Natural killer cell (primary cell): ENCODE data around the gene XIRP1. TPM values are rescaled to one million over a fixed set of nuclear protein-coding genes. Genes with fewer than 3 reads are reported as not detected.
A peak's percentile ranks its signal among the peaks of the same experiment; 100 is the strongest.

ENCODE experiments used
- ATAC-seq, 3 donors: fragments of 150-1000 bp in 2 of 3; fragments of 200-7000 bp in 1 of 3; cut with Tn5 transposase; 1 replicate in 1 of 3; 2 replicates in 2 of 3; pipeline ENCODE4 v1.10.0; 2021; ENCODE audit warnings: mild to moderate bottlenecking in 2 of 3, moderate library complexity in 2 of 3
- DNase-seq, 2 donors: peaks; one replicate each; pipeline versions ENCODE4 v3.0.0 to v3.0.0-alpha.2; 2013 to 2021; ENCODE audit warnings: mixed read lengths in 1 of 2
- H3K27ac ChIP-seq: one replicate; pipeline ENCODE4 v1.5.1; 2013; ENCODE audit warnings: mild to moderate bottlenecking, low read length
- H3K27me3 ChIP-seq: one replicate; pipeline ENCODE4 v1.6.1; 2013; ENCODE audit warnings: low read length; ENCODE audit not compliant: control insufficient read depth, insufficient read depth
- H3K36me3 ChIP-seq: one replicate; pipeline ENCODE4 v1.6.1; 2013; ENCODE audit warnings: low read length; ENCODE audit not compliant: control insufficient read depth, insufficient read depth
- H3K4me1 ChIP-seq: one replicate; pipeline ENCODE4 v1.6.1; 2013; ENCODE audit warnings: low read length; ENCODE audit not compliant: control insufficient read depth, insufficient read depth
- H3K4me3 ChIP-seq: one replicate; pipeline ENCODE4 v1.5.1; 2013; ENCODE audit warnings: low read length
- H3K9me3 ChIP-seq: one replicate; pipeline ENCODE4 v1.6.1; 2013; ENCODE audit warnings: low read length; ENCODE audit not compliant: control insufficient read depth, insufficient read depth
- H3K27ac Mint-ChIP-seq, 2 donors: one replicate each; pipeline ENCODE4 v1.8.0; 2022; ENCODE audit warnings: mild to moderate bottlenecking in 2 of 2, mixed read lengths in 2 of 2, moderate library complexity in 1 of 2
- H3K27me3 Mint-ChIP-seq, 2 donors: one replicate each; pipeline ENCODE4 v1.8.0; 2022; ENCODE audit warnings: low read depth in 2 of 2, mixed read lengths in 2 of 2
- H3K36me3 Mint-ChIP-seq: one replicate; pipeline ENCODE4 v1.8.0; 2022; ENCODE audit warnings: mixed read lengths
- H3K4me1 Mint-ChIP-seq, 2 donors: one replicate each; pipeline ENCODE4 v1.8.0; 2022; ENCODE audit warnings: mixed read lengths in 2 of 2
- H3K4me3 Mint-ChIP-seq: one replicate; pipeline ENCODE4 v1.8.0; 2022; ENCODE audit warnings: mild to moderate bottlenecking, moderate library complexity, mixed read lengths
- H3K9me3 Mint-ChIP-seq, 2 donors: one replicate each; pipeline ENCODE4 v1.8.0; 2022; ENCODE audit warnings: mixed read lengths in 2 of 2
- WGBS: methylation state at CpG from one replicate; pipeline ENCODE4 v1.1.7; 2013; ENCODE audit warnings: missing lambda C conversion rate; ENCODE audit not compliant: insufficient coverage; 5-methylcytosine and 5-hydroxymethylcytosine counted together
- intact Hi-C: fragments of 100-400 bp; cut with micrococcal nuclease; formaldehyde crosslinking; loops from one replicate; pipeline ENCODE4 v1.14.2; 2022
- total RNA-seq, 4 donors: library from RNA; stranded (reverse); fragments of 120-200 nt in 1 of 4; gene quantifications; one replicate each; pipeline versions ENCODE4 v1.2.3 to v1.2.4, GENCODE V29; 2013 to 2022
- TF ChIP-seq, protein P1 (sequence below): fragments of 200-600 bp; IDR thresholded peaks from one replicate; pipeline ENCODE4 v1.8.0; 2022; ENCODE audit warnings: antibody characterized with exemption

The XIRP1 gene
- total RNA-seq, 3 donors from 2014 or later (not counting 1 experiment from before 2014, with no cell fraction given) = 0.14 to 0.40 (median 0.24) TPM

DNA sequence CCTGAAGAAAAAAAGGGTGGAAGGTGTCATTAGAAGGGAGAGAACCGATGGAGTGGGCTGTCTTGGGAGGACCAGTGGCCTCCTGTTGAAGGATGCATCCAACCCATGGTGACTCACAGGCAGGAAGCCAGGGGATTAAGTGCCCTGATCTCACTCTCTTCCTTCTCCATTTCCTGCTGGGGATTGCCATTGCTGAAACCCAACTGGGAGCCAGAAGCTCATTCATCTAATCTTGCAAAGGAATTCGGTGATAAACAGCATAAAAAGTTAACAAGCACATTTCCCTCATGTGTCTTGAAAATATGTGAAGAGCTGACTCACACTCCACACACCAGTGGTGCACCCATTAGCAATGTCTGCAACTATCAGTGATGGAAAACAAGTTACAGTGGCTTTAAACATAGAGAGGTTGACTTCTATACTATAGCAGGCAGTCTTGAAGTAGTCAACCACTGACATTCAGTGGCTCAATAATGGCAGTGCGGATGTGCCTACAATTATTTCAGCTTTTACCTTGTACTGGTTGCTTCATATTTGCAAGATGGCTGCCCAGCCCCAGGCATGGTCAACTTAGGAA is 26.2 kb downstream of the XIRP1 start:
- no peak overlapping the region for H3K4me3 Mint-ChIP-seq
- no peak overlapping the region for H3K27ac Mint-ChIP-seq
- Histone ChIP-seq H3K27me3 (no peaks in the 10 kb centered on the region), H3K36me3 (no peaks in the 10 kb centered on the region), H3K9me3 (no peaks in the 10 kb centered on the region), H3K27ac (no peak overlapping the region), H3K4me3 (no peak overlapping the region), H3K4me1 (no peaks in the 10 kb centered on the region)
- H3K4me1 Mint-ChIP-seq = no peaks in the 10 kb centered on the region
- TF ChIP-seq, protein P1, sequence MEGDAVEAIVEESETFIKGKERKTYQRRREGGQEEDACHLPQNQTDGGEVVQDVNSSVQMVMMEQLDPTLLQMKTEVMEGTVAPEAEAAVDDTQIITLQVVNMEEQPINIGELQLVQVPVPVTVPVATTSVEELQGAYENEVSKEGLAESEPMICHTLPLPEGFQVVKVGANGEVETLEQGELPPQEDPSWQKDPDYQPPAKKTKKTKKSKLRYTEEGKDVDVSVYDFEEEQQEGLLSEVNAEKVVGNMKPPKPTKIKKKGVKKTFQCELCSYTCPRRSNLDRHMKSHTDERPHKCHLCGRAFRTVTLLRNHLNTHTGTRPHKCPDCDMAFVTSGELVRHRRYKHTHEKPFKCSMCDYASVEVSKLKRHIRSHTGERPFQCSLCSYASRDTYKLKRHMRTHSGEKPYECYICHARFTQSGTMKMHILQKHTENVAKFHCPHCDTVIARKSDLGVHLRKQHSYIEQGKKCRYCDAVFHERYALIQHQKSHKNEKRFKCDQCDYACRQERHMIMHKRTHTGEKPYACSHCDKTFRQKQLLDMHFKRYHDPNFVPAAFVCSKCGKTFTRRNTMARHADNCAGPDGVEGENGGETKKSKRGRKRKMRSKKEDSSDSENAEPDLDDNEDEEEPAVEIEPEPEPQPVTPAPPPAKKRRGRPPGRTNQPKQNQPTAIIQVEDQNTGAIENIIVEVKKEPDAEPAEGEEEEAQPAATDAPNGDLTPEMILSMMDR = no peak
- ATAC-seq (no peak), DNase-seq (peak in 1 of 2 donors; percentile 31)
- 77% methylated on average over 2 of the region's 3 CpGs for WGBS
- no peaks in the 10 kb centered on the region for H3K36me3 Mint-ChIP-seq
- H3K9me3 Mint-ChIP-seq = no peaks in the 10 kb centered on the region
- intact Hi-C loops = no loop called here
- H3K27me3 Mint-ChIP-seq = peaks cover 14 to 16% of the 10 kb centered on the region in 2 donors

DNA sequence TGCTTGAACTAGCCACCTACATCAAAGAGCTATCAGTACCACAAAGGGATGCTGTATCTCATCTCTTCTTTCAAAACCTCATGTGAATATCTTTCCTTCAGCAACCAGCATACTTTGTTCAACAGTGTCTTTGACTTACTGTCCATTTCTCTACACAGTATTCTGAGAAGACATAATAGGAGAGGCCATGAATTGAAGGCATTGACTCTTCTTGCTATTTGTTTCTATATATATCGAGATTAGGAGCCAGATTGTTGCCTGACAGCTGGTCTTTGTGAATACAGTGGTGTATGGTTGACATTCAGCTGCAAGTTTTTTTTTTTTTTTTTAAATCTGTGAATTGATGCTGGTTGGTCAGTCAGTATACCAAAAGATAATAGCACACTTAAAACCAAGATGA is 26.9 kb downstream of the XIRP1 start:
- no peaks in the 10 kb centered on the region for H3K36me3 ChIP-seq
- DNase-seq (no peak), ATAC-seq (no peak)
- TF ChIP-seq, protein P1 = no peak
- Mint-ChIP-seq H3K4me1 (no peaks in the 10 kb centered on the region), H3K4me3 (no peak overlapping the region), H3K27me3 (peaks cover 14 to 16% of the 10 kb centered on the region in 2 donors), H3K27ac (no peak overlapping the region), H3K9me3 (no peaks in the 10 kb centered on the region), H3K36me3 (no peaks in the 10 kb centered on the region)
- no peaks in the 10 kb centered on the region for H3K9me3 ChIP-seq
- no peak overlapping the region for H3K27ac ChIP-seq
- intact Hi-C loops = no loop called here
- H3K4me1 ChIP-seq = no peaks in the 10 kb centered on the region
- 100% methylated on average over 1 of the region's 1 CpG for WGBS
- no peaks in the 10 kb centered on the region for H3K27me3 ChIP-seq
- H3K4me3 ChIP-seq = no peak overlapping the region

DNA sequence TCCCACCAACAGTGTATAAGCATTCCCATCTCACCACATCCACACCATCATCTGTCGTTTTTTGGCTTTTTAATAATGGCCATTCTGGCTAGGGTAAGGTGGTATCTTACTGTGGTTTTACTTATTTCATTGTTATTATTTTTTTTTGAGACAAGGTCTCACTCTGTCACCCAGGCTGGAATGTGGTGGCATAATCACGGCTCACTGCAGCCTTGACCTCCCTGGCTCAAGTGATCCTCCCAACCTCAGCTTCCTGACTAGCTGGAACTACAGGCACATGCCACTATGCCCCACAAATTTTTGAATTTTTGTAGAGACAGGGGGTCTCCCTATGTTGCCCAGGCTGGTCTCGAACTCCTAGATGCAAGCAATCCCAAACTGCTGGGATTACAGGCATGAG is 28.0 kb downstream of the XIRP1 start:
- Histone ChIP-seq H3K36me3 (no peaks in the 10 kb centered on the region), H3K27me3 (no peaks in the 10 kb centered on the region), H3K9me3 (no peaks in the 10 kb centered on the region), H3K4me3 (no peak overlapping the region), H3K4me1 (no peaks in the 10 kb centered on the region), H3K27ac (no peak overlapping the region)
- H3K4me3 Mint-ChIP-seq = no peak overlapping the region
- no peak for DNase-seq
- no peak for ATAC-seq
- H3K27me3 Mint-ChIP-seq = peaks cover 14 to 16% of the 10 kb centered on the region in 2 donors
- no peak overlapping the region for H3K27ac Mint-ChIP-seq
- no peaks in the 10 kb centered on the region for H3K4me1 Mint-ChIP-seq
- intact Hi-C loops = no loop called here
- no peaks in the 10 kb centered on the region for H3K36me3 Mint-ChIP-seq
- no peaks in the 10 kb centered on the region for H3K9me3 Mint-ChIP-seq
- 82% methylated on average over 2 of the region's 3 CpGs for WGBS
- TF ChIP-seq, protein P1 = no peak

DNA sequence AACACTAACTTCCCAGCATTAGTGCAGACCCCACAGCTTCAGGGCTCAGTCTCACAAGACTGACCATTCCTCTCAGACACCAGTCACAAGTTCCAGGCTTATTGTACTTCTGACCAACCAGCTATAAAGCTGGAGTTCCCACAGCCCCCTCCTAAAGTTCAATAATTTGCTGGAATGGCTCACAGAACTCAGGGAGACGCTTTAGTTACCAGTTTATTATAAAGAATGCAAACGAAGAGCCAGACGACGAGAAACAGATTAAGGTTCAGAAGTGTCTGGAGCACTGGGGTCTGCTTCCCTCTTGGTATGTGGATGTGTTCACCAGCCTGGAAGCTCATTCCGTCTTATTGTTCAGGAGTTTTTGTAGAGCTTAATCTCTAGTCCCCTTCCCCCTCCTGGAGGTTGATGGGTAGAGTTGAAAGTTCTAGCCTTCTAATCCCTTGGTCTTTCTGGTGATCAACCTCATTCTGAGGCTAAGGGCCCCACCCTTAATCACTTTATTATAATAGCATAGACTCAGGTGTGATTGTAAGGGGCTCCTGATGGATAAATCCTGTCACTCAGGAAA is 34.2 kb downstream of the XIRP1 start:
- Mint-ChIP-seq H3K4me1 (peaks cover 0 to 6% of the 10 kb centered on the region in 2 donors), H3K27me3 (peaks cover 3 to 10% of the 10 kb centered on the region in 2 donors), H3K36me3 (no peaks in the 10 kb centered on the region), H3K9me3 (no peaks in the 10 kb centered on the region), H3K27ac (no peak overlapping the region), H3K4me3 (no peak overlapping the region)
- H3K9me3 ChIP-seq = no peaks in the 10 kb centered on the region
- peaks cover 6% of the 10 kb centered on the region for H3K4me1 ChIP-seq
- intact Hi-C loops = no loop called here
- TF ChIP-seq, protein P1 = no peak
- DNase-seq (no peak), ATAC-seq (no peak)
- H3K36me3 ChIP-seq = no peaks in the 10 kb centered on the region
- 96% methylated on average over 4 of the region's 5 CpGs for WGBS
- no peaks in the 10 kb centered on the region for H3K27me3 ChIP-seq
- no peak overlapping the region for H3K4me3 ChIP-seq
- no peak overlapping the region for H3K27ac ChIP-seq
